ENCODE results near the gene BEST3. TPM values are rescaled to one million over a fixed set of nuclear protein-coding genes. Genes with fewer than 3 reads are reported as not detected.
"Not testable (repeated sequence)": the region's sequence is repeated elsewhere in the genome, so short reads cannot be mapped to it uniquely, and the experiment has no call there.

BEST3 gene
- total and polyA plus RNA-seq, 3 donors from 2014 or later: 0.74 to 9.8 (median 2.1) TPM

DNA sequence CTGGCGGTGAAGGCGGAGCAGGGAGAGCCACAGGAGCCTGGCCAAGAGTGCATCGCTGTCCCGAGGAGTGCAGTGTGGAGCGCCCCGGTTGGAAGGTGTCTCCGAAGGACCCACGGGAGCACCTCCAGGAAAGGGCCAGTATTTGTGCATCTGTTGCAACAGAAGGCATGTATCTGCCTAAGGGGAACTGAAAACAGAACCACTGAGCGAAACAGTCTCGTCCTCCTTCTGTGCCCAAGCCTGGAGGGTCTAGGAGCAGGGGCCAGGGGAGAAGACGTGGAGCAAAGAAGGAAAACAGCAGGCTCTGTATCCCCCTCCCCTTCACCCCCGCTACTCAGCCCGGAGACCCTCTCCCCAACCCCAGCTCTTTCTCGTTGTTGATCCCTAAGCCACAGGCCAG is 83.1 kb downstream of the BEST3 start:
- Histone ChIP-seq H3K4me3 (no peak overlapping the region), H3K27me3 (no peaks in the 10 kb centered on the region), H3K4me1 (no peaks in the 10 kb centered on the region), H3K9me3 (no peaks in the 10 kb centered on the region), H3K36me3 (ENCODE audit: low read depth, missing control alignments) (no peaks in the 10 kb centered on the region), H3K27ac (no peak overlapping the region)
- DNase-seq: no peak
- intact Hi-C loops (cut with DNase I; ENCODE audit: low total_unique reads): no loop called here
- TF ChIP-seq POLR2A (IDR thresholded peaks at IDR 0.05): no peak
- TF ChIP-seq, protein P1, sequence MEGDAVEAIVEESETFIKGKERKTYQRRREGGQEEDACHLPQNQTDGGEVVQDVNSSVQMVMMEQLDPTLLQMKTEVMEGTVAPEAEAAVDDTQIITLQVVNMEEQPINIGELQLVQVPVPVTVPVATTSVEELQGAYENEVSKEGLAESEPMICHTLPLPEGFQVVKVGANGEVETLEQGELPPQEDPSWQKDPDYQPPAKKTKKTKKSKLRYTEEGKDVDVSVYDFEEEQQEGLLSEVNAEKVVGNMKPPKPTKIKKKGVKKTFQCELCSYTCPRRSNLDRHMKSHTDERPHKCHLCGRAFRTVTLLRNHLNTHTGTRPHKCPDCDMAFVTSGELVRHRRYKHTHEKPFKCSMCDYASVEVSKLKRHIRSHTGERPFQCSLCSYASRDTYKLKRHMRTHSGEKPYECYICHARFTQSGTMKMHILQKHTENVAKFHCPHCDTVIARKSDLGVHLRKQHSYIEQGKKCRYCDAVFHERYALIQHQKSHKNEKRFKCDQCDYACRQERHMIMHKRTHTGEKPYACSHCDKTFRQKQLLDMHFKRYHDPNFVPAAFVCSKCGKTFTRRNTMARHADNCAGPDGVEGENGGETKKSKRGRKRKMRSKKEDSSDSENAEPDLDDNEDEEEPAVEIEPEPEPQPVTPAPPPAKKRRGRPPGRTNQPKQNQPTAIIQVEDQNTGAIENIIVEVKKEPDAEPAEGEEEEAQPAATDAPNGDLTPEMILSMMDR (IDR thresholded peaks at IDR 0.05): no peak
- WGBS, 2 donors: 75 to 83% methylated on average over 10 to 14 of the region's 14 CpGs

DNA sequence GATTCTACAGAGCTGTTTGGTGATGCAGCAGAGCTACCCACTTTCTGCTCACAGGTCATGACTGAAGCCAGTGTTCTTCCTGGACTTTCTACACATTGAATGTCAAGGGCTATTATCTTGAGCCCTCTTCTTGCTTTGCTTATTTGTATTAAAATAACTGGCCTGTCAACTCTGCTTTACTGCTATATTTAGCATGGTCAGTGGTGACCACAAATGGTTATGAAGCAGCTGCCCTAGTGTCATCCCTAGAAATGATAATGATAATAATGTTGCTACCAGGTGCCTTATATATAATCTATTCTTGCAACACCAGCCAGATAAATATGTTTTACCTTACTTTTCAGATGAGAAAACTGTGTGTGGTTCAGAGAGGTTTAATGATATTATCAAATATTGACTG is 85.8 kb downstream of the BEST3 start:
- intact Hi-C loops (cut with DNase I; ENCODE audit: low total_unique reads): no loop called here
- DNase-seq: no peak

DNA sequence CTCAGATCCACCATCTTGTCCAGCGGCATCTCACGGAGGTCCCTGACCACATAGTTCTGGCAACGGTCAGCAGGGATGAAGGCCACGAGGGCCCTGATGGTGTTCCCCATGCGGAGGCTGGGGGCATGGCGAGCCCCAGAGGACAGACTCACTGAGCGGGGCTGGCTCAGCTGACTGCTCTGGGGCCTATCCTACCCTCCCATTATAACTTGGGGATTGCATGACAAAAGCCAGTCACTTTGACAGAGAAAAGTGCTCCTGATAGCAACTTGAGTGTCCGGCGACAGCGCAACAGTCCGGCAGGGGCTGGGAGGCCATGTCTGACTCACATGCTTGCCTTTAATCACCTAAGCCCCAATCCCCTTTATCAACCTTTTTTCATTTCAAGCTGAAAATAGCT is 88.4 kb downstream of the BEST3 start, which contains the start of gene LRRC10:
Gene LRRC10 (minus strand): TSS at position 179 of the 400 bp plus-strand sequence. CDS start 69 bp downstream, at position 110.
- DNase-seq: no peak
- TF ChIP-seq, protein P1 (IDR thresholded peaks at IDR 0.05): no peak
- TF ChIP-seq POLR2A (IDR thresholded peaks at IDR 0.05): no peak
- no peaks in the 10 kb centered on the region for H3K27me3 ChIP-seq
- WGBS, 2 donors: 80 to 100% methylated on average over 6 to 11 of the region's 11 CpGs
- intact Hi-C loops (cut with DNase I; ENCODE audit: low total_unique reads): no loop called here
- H3K4me1 ChIP-seq: no peaks in the 10 kb centered on the region
- H3K36me3 ChIP-seq (ENCODE audit: low read depth, missing control alignments): no peaks in the 10 kb centered on the region
- H3K9me3 ChIP-seq: no peaks in the 10 kb centered on the region
- no peak within 1 kb of the TSS for H3K4me3 ChIP-seq
- no peak within 1 kb of the TSS for H3K27ac ChIP-seq

More for the DNA sequence above, 85.8 kb downstream of the BEST3 start:
- no peak for TF ChIP-seq POLR2A (IDR thresholded peaks at IDR 0.05)
- TF ChIP-seq, protein P1 (IDR thresholded peaks at IDR 0.05): no peak
- Histone ChIP-seq H3K27me3 (no peaks in the 10 kb centered on the region), H3K9me3 (no peaks in the 10 kb centered on the region), H3K4me1 (no peaks in the 10 kb centered on the region), H3K36me3 (ENCODE audit: low read depth, missing control alignments) (no peaks in the 10 kb centered on the region), H3K27ac (no peak overlapping the region), H3K4me3 (no peak overlapping the region)

DNA sequence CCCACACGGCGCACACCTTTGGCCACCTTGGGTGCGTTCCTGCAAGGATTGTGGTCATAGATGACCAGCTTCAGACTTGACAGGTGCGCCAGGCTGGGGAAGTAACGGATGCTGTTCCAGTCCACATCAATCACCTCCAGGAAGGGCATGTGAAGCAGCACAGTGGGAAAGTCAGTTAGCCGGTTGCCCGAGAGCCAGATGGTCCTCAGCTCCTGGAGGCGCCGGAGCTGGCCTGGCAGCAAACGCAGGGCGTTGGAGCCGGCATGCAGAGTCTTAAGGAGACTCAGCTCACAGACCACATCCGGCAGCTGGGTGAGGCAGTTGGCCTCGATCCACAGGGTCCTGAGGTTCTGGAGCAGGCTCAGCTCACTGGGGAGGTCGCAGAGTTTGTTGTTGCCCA is 89.0 kb downstream of the BEST3 start:
- no peak overlapping the region for H3K4me3 ChIP-seq
- TF ChIP-seq, protein P1 (IDR thresholded peaks at IDR 0.05): no peak
- no peak for TF ChIP-seq POLR2A (IDR thresholded peaks at IDR 0.05)
- no peaks in the 10 kb centered on the region for H3K9me3 ChIP-seq
- no peak for DNase-seq
- no peaks in the 10 kb centered on the region for H3K36me3 ChIP-seq (ENCODE audit: low read depth, missing control alignments)
- H3K27me3 ChIP-seq: no peaks in the 10 kb centered on the region
- intact Hi-C loops (cut with DNase I; ENCODE audit: low total_unique reads): no loop called here
- no peaks in the 10 kb centered on the region for H3K4me1 ChIP-seq
- WGBS, 2 donors: 87 to 96% methylated on average over 8 to 15 of the region's 15 CpGs
- no peak overlapping the region for H3K27ac ChIP-seq

DNA sequence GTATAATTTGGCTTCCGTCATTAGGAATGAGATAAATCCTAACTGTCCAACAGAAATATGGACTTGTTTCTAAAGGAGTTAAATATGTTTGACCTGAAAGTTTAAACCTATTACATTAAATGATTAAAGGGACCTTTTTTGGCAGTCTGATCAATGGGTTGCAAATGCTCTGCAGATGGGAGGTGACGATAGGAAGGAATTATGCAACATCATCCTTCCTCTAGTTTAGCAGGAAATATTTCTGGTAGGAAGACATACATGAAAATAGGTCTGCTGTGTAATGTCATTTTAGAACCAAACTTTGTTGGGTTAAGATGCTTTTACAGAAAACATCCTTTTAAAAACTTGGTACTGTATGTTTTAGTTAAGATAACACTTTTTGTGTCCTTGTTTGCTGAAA is 91.0 kb downstream of the BEST3 start:
- Histone ChIP-seq H3K9me3 (no peaks in the 10 kb centered on the region), H3K36me3 (ENCODE audit: low read depth, missing control alignments) (no peaks in the 10 kb centered on the region), H3K27me3 (no peaks in the 10 kb centered on the region), H3K4me3 (no peak overlapping the region), H3K27ac (no peak overlapping the region), H3K4me1 (no peaks in the 10 kb centered on the region)
- intact Hi-C loops (cut with DNase I; ENCODE audit: low total_unique reads): no loop called here
- no peak for TF ChIP-seq POLR2A (IDR thresholded peaks at IDR 0.05)
- TF ChIP-seq, protein P1 (IDR thresholded peaks at IDR 0.05): no peak
- WGBS, 2 donors: 78 to 81% methylated on average over 2 of the region's 2 CpGs
- DNase-seq: no peak

DNA sequence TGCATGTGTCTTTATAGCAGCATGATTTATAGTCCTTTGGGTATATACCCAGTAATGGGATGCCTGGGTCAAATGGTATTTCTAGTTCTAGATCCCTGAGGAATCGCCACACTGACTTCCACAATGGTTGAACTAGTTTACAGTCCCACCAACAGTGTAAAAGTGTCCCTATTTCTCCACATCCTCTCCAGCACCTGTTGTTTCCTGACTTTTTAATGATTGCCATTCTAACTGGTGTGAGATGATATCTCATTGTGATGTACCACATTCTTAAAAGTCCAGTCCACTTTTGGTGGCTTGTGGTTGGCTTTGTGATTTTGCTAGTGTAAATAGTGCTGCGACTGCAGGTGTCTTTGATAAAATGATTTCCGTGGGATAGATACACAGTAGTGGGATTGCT is 94.8 kb downstream of the BEST3 start:
- 79% methylated on average over 2 of the region's 3 CpGs for WGBS, 2 donors

More for the DNA sequence above, 94.8 kb downstream of the BEST3 start:
- H3K4me1 ChIP-seq; DNase-seq; H3K36me3 ChIP-seq (ENCODE audit: low read depth, missing control alignments); intact Hi-C loops (cut with DNase I; ENCODE audit: low total_unique reads); H3K27ac ChIP-seq; H3K27me3 ChIP-seq; H3K9me3 ChIP-seq; H3K4me3 ChIP-seq: not testable (repeated sequence)

Data from testis (tissue), 3 donors.